ENCODE measurements around the gene CLTCL1.
"Not testable (repeated sequence)": the region's sequence is repeated elsewhere in the genome, so short reads cannot be mapped to it uniquely, and the experiment has no call there.

The CLTCL1 gene

GRCh38 chr22:19212302-19212870, 79.1 kb downstream of the CLTCL1 start:
- Histone ChIP-seq H3K36me3 (ENCODE audit: control insufficient read depth, insufficient read depth, low read length) (peaks cover 16% of the 10 kb centered on the region), H3K9me3 (ENCODE audit: control insufficient read depth, insufficient read depth, low read length) (no peaks in the 10 kb centered on the region), H3K27me3 (ENCODE audit: control insufficient read depth, insufficient read depth, low read length) (no peaks in the 10 kb centered on the region), H3K4me1 (ENCODE audit: control insufficient read depth, insufficient read depth, low read length) (peaks cover 13% of the 10 kb centered on the region), H3K9ac (ENCODE audit: low read depth, low read length) (no peak overlapping the region), H3K4me3 (ENCODE audit: low read depth, low read length) (no peak overlapping the region)

DNA sequence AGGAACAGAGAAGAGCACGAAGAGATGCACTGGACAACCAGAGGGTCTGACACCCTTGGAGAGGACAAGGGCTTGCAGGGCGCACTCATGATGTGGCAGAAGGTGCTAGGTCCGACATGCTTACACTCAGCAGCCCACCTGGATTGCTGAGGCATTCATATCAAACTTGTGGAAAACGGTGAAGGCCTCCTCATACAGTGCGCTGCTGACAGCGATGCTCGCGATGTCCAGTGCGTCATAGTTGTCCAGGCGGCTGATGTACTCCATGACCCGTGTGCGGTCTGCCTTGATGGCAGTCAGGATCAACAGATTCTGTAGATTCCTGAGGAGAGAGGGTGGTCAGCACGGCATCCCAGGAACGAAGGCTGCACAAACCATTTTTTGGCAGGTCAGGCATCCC, 81.3 kb downstream of the CLTCL1 start:
- Histone ChIP-seq H3K9ac (ENCODE audit: low read depth, low read length) (no peak overlapping the region), H3K4me1 (ENCODE audit: control insufficient read depth, insufficient read depth, low read length) (peaks cover 13% of the 10 kb centered on the region), H3K27me3 (ENCODE audit: control insufficient read depth, insufficient read depth, low read length) (no peaks in the 10 kb centered on the region), H3K4me3 (ENCODE audit: low read depth, low read length) (no peak overlapping the region), H3K36me3 (ENCODE audit: control insufficient read depth, insufficient read depth, low read length) (peaks cover 8% of the 10 kb centered on the region), H3K9me3 (ENCODE audit: control insufficient read depth, insufficient read depth, low read length) (no peaks in the 10 kb centered on the region)

DNA sequence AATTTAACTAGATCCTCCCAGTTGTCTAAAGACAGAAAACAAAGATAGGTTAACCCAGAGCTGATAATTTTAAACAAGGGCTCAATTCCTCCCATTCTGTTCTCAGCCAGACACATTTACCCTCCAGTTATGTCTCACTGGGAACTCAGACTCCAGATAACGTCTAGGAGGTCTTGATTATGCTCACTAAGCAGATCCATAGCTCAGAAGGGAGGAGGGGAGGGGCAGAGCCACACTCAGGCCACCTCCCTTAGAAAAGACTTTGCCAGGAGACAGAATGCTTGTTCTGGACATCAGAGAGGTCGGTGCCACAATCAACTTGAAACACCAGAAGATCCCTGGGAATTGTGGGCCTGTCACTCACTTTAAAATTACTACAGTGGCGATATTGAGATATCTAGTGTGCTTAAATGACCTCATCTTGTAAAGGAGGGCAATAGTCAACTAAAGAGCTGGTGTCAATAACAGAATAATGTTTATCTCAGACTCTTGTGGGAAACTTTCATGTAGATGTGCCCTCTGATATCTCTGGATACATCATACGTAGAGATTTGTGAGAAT, 83.2 kb downstream of the CLTCL1 start:
- no peaks in the 10 kb centered on the region for H3K27me3 ChIP-seq (ENCODE audit: control insufficient read depth, insufficient read depth, low read length)
- no peak overlapping the region for H3K4me3 ChIP-seq (ENCODE audit: low read depth, low read length)
- peaks cover 8% of the 10 kb centered on the region for H3K36me3 ChIP-seq (ENCODE audit: control insufficient read depth, insufficient read depth, low read length)
- peaks cover 5% of the 10 kb centered on the region for H3K4me1 ChIP-seq (ENCODE audit: control insufficient read depth, insufficient read depth, low read length)
- no peaks in the 10 kb centered on the region for H3K9me3 ChIP-seq (ENCODE audit: control insufficient read depth, insufficient read depth, low read length)
- no peak overlapping the region for H3K9ac ChIP-seq (ENCODE audit: low read depth, low read length)

DNA sequence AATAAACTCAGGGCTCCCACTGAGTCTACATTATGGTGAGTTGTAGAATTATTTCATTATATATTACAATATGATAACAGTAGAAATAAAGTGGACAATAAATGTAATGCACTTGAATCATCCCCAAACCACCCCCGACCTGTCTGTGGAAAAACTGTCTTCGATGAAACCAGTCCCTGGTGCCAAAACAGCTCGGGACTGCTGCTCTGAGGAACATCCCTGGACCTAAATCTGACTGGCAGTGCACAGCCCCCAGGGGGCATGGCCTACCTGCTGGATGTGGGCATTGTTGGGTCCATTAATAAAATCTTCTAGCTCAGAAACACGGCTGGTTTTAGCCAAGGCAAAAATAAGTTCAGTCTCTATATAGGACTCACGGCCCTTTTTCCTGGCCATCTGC, 83.6 kb downstream of the CLTCL1 start:
- no peaks in the 10 kb centered on the region for H3K9me3 ChIP-seq (ENCODE audit: control insufficient read depth, insufficient read depth, low read length)
- H3K4me3 ChIP-seq (ENCODE audit: low read depth, low read length): no peak overlapping the region
- peaks cover under 1% of the 10 kb centered on the region for H3K4me1 ChIP-seq (ENCODE audit: control insufficient read depth, insufficient read depth, low read length)
- no peak overlapping the region for H3K9ac ChIP-seq (ENCODE audit: low read depth, low read length)
- H3K36me3 ChIP-seq (ENCODE audit: control insufficient read depth, insufficient read depth, low read length): peaks cover 8% of the 10 kb centered on the region
- no peaks in the 10 kb centered on the region for H3K27me3 ChIP-seq (ENCODE audit: control insufficient read depth, insufficient read depth, low read length)

GRCh38 chr22:19207401-19207808, 84.1 kb downstream of the CLTCL1 start:
- Histone ChIP-seq H3K27me3 (ENCODE audit: control insufficient read depth, insufficient read depth, low read length) (no peaks in the 10 kb centered on the region), H3K4me3 (ENCODE audit: low read depth, low read length) (no peak overlapping the region), H3K4me1 (ENCODE audit: control insufficient read depth, insufficient read depth, low read length) (no peaks in the 10 kb centered on the region), H3K36me3 (ENCODE audit: control insufficient read depth, insufficient read depth, low read length) (peaks cover 8% of the 10 kb centered on the region), H3K9me3 (ENCODE audit: control insufficient read depth, insufficient read depth, low read length) (no peaks in the 10 kb centered on the region), H3K9ac (ENCODE audit: low read depth, low read length) (no peak overlapping the region)

GRCh38 chr22:19206287-19206686, 85.2 kb downstream of the CLTCL1 start:
- Histone ChIP-seq H3K4me3 (ENCODE audit: low read depth, low read length) (no peak overlapping the region), H3K9ac (ENCODE audit: low read depth, low read length) (no peak overlapping the region), H3K9me3 (ENCODE audit: control insufficient read depth, insufficient read depth, low read length) (no peaks in the 10 kb centered on the region), H3K36me3 (ENCODE audit: control insufficient read depth, insufficient read depth, low read length) (peaks cover 8% of the 10 kb centered on the region), H3K4me1 (ENCODE audit: control insufficient read depth, insufficient read depth, low read length) (no peaks in the 10 kb centered on the region), H3K27me3 (ENCODE audit: control insufficient read depth, insufficient read depth, low read length) (no peaks in the 10 kb centered on the region)

DNA sequence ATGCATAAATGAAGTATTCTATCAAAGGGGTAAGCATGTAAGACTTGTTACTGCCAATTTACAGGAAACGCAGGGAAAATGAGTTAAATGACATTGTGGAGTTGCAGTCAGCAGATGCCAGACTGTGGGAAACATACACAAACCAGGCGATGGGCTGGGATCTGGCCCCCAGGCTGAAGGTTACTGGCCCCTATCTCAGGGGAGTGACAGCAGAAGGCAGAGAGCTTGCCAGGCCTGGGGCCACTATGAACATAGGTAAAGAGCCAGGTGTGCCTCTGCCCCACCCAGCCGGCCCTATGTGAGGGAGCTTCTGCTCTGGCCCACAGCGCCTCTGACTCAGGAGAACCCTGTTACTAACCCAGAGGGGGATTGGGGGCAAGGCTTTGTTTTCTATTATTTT, 86.9 kb downstream of the CLTCL1 start:
- H3K27me3 ChIP-seq (ENCODE audit: control insufficient read depth, insufficient read depth, low read length): no peaks in the 10 kb centered on the region
- no peaks in the 10 kb centered on the region for H3K4me1 ChIP-seq (ENCODE audit: control insufficient read depth, insufficient read depth, low read length)
- H3K9me3 ChIP-seq (ENCODE audit: control insufficient read depth, insufficient read depth, low read length): no peaks in the 10 kb centered on the region
- peaks cover under 1% of the 10 kb centered on the region for H3K36me3 ChIP-seq (ENCODE audit: control insufficient read depth, insufficient read depth, low read length)
- no peak overlapping the region for H3K9ac ChIP-seq (ENCODE audit: low read depth, low read length)
- H3K4me3 ChIP-seq (ENCODE audit: low read depth, low read length): no peak overlapping the region

DNA sequence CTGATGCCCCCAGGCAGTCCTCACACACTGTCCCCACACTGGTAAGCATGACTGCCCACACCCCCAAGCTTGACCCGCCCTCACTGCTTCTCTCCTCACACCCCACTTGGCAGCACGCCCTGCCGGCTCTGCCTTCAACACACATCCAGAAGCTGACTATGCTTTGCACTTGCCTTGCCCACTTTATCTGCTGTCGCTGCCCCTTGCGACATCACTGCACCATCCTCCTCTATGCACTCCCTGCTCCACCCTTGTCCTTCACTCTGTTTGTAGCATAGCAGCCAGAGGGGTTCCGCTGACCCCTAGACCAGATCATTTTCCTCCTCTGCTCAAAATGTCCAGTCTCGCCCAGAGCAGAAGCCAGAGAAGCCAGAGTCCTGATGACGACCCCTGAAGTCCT, 87.7 kb downstream of the CLTCL1 start:
- H3K4me3 ChIP-seq (ENCODE audit: low read depth, low read length): no peak overlapping the region

DNA sequence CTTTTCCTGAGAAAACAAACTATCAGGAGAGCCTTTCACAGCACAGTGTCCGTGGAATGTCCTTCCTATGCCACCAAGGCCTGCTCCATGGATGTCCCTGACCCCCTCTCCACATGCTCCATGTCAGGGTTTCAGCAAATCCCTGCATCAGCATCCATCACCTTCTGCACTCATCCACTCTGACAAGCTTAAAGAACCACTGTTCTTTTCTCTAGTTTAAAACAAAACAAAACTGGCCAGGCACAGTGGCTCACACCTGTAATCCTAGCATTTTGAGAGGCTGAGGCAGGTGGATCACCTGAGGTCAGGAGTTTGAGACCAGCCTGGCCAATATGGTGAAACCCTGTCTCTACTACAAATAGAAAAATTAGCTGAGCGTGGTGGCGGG, 88.7 kb downstream of the CLTCL1 start:
- H3K27me3 ChIP-seq (ENCODE audit: control insufficient read depth, insufficient read depth, low read length); H3K4me3 ChIP-seq (ENCODE audit: low read depth, low read length); H3K9ac ChIP-seq (ENCODE audit: low read depth, low read length); H3K36me3 ChIP-seq (ENCODE audit: control insufficient read depth, insufficient read depth, low read length); H3K9me3 ChIP-seq (ENCODE audit: control insufficient read depth, insufficient read depth, low read length); H3K4me1 ChIP-seq (ENCODE audit: control insufficient read depth, insufficient read depth, low read length): not testable (repeated sequence)

More for the DNA sequence above, 87.7 kb downstream of the CLTCL1 start:
- H3K27me3 ChIP-seq (ENCODE audit: control insufficient read depth, insufficient read depth, low read length): no peaks in the 10 kb centered on the region
- no peaks in the 10 kb centered on the region for H3K9me3 ChIP-seq (ENCODE audit: control insufficient read depth, insufficient read depth, low read length)
- no peaks in the 10 kb centered on the region for H3K4me1 ChIP-seq (ENCODE audit: control insufficient read depth, insufficient read depth, low read length)
- H3K9ac ChIP-seq (ENCODE audit: low read depth, low read length): no peak overlapping the region
- H3K36me3 ChIP-seq (ENCODE audit: control insufficient read depth, insufficient read depth, low read length): peaks cover 2% of the 10 kb centered on the region

GRCh38 chr22:19201869-19202798, 89.4 kb downstream of the CLTCL1 start:
- Histone ChIP-seq H3K4me3 (ENCODE audit: low read depth, low read length) (no peak overlapping the region), H3K4me1 (ENCODE audit: control insufficient read depth, insufficient read depth, low read length) (no peaks in the 10 kb centered on the region), H3K9ac (ENCODE audit: low read depth, low read length) (no peak overlapping the region), H3K9me3 (ENCODE audit: control insufficient read depth, insufficient read depth, low read length) (no peaks in the 10 kb centered on the region), H3K27me3 (ENCODE audit: control insufficient read depth, insufficient read depth, low read length) (no peaks in the 10 kb centered on the region), H3K36me3 (ENCODE audit: control insufficient read depth, insufficient read depth, low read length) (peaks cover 6% of the 10 kb centered on the region)

DNA sequence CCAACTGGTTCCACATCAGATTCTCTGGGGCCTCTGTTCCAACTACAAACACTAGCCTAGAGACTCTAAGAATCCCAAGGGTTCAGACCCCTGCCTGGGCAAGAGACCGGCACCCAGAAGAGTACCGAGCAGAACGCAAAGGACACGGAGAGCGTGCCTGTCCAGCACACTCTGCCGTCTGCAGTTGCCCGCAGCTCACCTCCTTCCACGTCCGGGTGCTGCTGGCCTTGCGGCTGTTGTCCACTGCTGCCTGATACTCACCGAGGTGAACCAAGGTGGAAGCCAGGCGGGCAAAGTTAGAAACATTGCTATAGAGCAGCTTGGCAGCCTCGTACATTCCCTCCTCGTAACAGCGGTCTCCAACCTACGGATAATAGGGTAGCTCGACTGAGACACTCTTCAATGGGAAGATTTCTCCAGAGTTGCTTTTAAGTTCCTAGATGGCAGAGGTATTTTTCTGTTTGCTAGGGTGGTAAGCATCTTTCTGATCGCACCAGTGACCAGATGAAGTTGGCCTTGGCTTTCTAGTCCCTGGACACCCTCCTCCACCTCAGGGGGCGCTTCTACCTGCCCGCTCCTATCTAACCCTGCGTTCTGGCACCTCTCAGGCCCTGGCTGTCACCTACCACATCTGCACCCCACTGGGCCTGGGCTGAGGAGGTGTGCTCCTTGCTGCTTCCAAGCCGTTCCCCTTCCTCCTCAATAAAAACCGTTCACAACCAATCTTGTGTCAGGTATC, 90.2 kb downstream of the CLTCL1 start:
- Histone ChIP-seq H3K9me3 (ENCODE audit: control insufficient read depth, insufficient read depth, low read length) (no peaks in the 10 kb centered on the region), H3K4me1 (ENCODE audit: control insufficient read depth, insufficient read depth, low read length) (no peaks in the 10 kb centered on the region)

More for the DNA sequence above, 90.2 kb downstream of the CLTCL1 start:
- Histone ChIP-seq H3K36me3 (ENCODE audit: control insufficient read depth, insufficient read depth, low read length) (peaks cover 12% of the 10 kb centered on the region), H3K9ac (ENCODE audit: low read depth, low read length) (no peak overlapping the region), H3K4me3 (ENCODE audit: low read depth, low read length) (no peak overlapping the region), H3K27me3 (ENCODE audit: control insufficient read depth, insufficient read depth, low read length) (no peaks in the 10 kb centered on the region)
